Neural progenitor cell (in vitro differentiated cells): Measurements from ENCODE around the gene CFL1.

Source experiments
- EZH2phosphoT487 ChIP-seq: fragments of 200-600 bp; sonication (generic); IDR thresholded peaks from 2 replicates; pipeline ENCODE4 v1.6.1; 2017; ENCODE audit warnings: antibody characterized with exemption
- TF ChIP-seq, protein P1 (sequence below): fragments of 200-600 bp; sonication (generic); IDR thresholded peaks from 2 replicates; pipeline ENCODE4 v1.5.1; 2017; ENCODE audit warnings: antibody characterized with exemption, mild to moderate bottlenecking

DNA sequence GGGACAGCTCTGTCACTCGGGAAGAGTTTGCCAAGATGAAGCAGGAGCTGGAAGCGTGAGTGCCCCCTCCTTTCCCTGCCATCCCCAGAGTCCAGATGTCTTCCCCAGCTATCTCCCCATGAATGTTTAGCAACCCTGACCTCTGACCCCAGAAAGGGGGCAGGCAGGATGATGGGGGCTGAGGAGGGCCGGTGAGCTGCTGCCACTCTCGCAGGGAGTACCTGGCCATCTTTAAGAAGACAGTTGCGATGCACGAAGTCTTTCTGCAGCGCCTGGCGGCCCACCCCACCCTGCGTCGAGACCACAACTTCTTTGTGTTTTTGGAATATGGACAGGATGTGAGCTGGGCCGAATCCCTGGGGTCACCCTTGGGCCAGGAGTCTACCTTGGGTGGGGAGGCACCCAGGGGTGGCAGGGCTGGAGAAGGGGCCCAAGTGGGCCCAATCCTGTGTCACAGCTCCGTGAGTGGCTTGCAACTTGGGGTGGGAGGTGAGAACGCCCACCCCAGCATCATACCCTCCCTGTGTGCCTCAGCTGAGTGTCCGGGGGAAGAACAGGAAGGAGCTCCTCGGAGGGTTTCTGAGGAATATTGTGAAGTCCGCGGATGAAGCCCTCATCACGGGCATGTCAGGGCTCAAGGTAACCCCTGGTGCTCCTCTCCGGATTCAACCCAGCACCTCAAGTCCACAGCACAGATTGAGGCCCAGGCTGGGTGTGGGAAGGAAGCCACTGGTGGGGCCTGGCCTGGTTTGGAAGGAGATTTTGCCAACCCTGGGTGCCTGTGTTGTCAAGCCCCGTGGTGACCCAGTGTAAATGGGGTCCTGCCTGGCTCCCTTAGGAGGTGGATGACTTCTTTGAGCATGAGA is 7.5 kb downstream of the CFL1 start:
- TF ChIP-seq EZH2phosphoT487 = no peak
- TF ChIP-seq, protein P1, sequence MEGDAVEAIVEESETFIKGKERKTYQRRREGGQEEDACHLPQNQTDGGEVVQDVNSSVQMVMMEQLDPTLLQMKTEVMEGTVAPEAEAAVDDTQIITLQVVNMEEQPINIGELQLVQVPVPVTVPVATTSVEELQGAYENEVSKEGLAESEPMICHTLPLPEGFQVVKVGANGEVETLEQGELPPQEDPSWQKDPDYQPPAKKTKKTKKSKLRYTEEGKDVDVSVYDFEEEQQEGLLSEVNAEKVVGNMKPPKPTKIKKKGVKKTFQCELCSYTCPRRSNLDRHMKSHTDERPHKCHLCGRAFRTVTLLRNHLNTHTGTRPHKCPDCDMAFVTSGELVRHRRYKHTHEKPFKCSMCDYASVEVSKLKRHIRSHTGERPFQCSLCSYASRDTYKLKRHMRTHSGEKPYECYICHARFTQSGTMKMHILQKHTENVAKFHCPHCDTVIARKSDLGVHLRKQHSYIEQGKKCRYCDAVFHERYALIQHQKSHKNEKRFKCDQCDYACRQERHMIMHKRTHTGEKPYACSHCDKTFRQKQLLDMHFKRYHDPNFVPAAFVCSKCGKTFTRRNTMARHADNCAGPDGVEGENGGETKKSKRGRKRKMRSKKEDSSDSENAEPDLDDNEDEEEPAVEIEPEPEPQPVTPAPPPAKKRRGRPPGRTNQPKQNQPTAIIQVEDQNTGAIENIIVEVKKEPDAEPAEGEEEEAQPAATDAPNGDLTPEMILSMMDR = no peak
